ENCODE results near the gene CTTNBP2.

GRCh38 chr7:117707080-117707479 lies 166.2 kb downstream of the CTTNBP2 start:
- no peak for TF ChIP-seq CTCF (IDR thresholded peaks at IDR 0.05)
- no peak for TF ChIP-seq EP300 (IDR thresholded peaks at IDR 0.05)
